ENCODE measurements around the gene ACBD6.
"Not testable (repeated sequence)": the region's sequence is repeated elsewhere in the genome, so short reads cannot be mapped to it uniquely, and the experiment has no call there.

The ACBD6 gene

GRCh38 chr1:180486092-180486491, 16.3 kb downstream of the ACBD6 start:
- DNase-seq = no peak

DNA sequence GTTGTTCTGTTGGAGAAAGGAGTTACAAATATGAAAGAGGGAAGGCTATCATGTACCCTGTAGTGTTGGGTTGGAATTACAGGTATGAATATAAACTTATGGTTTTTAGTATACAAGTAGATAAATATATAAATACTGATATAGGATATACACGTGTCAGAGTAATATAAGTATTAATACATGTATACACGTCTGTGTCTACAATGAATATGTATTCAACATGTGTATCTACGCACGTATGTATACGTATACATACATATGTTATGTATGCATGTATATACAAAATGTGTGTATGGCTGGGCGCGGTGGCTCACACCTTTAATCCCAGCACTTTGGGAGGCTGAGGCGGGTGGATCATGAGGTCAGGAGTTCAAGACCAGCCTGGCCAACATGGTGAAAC, 17.9 kb downstream of the ACBD6 start:
- DNase-seq = no peak

DNA sequence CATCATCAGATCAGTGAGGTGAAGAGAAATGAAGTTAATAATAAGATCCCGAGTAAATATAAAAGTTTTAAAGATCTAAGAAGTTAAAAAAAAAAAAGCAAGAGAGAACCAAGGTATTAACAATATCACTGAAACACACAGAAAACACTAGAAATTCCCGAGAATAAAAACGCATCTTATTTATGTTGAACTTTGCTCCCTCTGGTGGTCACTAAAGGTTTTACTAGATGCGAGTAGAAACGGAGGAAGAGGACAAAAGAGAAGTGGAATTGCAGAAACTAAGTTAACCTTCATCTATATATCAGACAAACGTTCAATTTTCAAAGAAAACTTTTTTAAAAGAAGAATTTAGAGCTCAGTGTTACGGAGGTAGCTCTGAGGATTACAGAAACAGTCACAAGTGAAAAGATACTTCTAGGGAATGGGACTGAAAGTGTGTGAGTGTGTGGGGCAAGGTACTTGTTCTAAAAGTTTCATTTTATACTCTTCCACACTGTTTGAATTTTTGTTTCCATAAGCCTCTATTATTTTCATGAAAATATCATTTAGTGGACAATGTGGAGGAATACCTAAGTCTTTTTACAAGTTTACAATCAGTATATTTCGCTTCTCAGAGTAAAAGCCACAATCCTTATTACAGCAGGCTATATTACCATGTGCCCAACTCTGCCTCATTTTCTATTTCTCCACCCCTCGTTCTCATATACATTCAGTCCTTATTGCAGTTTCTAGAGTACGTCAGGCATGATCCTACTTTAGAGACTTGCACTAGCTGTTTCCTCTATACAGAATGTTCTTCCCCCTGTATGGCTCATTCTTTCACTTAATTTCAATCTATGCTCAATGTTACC, 19.7 kb downstream of the ACBD6 start:
- DNase-seq = peak in 1 of 5 experiments; percentile 47

DNA sequence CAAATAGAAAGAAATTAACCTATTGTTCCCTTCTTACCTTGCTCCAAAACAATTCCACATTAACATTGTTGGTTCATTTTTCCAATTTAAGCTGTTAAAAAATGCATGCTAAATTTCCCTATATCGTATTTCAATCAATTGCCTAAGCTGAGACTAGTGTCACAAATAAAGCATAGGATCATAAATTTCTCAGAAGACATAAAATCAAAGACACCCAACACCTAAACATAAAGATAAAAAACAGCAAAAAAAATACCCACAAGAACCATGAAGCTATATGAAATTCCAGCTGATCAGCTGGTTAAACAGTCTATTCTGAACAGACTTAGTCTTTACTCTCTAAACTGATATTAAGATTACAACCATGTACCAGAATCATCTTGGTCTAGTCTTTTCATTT, 32.3 kb downstream of the ACBD6 start:
- DNase-seq = no peak

DNA sequence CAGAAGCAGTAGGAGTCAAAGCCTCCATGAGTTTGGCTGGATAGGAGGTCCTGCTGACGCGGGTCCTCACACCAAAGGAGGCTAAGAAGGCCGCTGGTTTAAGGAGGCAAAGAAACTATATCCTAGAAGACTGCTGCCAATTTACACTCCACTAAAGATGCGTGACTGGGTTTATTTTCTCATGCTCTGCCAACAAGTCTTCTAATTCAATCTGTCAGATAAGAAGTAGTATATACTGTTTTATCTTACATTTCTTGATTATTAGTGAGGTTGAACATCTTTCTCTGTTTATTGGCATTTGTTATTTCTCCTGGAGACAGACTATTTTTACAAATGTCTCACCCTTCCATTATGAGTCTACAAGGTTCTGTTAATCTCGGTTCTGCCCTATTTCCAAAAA, 34.1 kb downstream of the ACBD6 start:
- DNase-seq = no peak

DNA sequence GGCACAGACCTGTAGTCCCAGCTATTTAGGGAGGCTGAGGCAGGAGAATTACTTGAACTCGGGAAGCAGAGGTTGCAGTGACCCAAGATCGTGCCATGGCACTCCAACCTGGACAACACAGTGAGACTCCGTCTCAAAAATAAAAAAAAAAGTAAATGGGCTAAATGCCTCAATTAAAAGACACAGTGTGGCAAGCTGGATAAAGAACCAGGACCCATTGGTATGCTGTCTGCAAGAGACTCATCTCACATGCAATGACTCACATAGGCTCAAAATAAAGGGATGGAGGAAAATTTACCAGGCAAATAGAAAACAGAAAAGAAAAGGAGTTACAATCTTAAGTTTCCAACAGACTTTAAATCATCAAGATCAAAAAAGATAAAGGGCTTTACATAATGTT, 40.3 kb downstream of the ACBD6 start:
- DNase-seq = peak in 1 of 5 experiments; percentile 12

GRCh38 chr1:180461682-180462081, 40.7 kb downstream of the ACBD6 start:
- not testable (repeated sequence) for DNase-seq

DNA sequence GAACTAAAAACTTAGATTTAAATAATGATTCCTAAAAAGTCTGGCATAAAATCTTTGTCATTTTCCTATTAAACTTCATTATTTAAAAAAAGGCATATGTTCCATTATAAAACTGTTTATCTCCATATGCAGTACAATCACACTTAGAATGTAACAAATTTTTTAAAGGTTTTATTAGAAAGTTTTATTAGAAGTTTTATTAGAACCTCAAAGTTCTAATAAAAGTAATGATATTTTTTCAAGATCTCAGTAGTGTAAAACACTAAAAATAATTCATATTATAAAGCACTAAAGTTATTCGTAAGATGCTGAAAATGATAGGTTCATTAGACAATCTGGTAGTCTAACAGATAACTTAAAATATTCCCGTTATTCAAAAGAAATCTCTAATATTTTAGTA, 43.6 kb downstream of the ACBD6 start:
- DNase-seq = no peak

GRCh38 chr1:180456191-180456590, 46.2 kb downstream of the ACBD6 start:
- DNase-seq = no peak

GRCh38 chr1:180451504-180451903, 50.9 kb downstream of the ACBD6 start:
- DNase-seq = no peak

DNA sequence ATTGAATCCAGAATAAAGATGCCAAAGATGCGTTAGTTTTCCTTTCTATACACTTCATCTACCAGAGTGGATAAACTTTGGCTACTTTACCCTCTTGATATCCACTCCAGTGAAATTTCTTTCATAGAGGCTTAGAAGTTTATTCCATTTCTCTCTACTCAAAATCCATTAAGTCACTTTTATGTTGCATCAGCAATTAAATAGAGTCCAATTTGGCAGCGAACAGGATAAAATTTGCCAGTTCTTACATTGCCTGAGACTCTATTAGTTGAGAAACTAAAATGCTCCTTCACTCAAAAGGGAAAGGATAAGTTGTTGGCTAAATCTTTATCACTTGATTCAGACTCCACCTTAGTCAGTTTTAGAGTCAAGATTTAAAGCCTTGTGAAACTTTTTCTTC, 57.9 kb downstream of the ACBD6 start:
- no peak for DNase-seq

GRCh38 chr1:180440335-180440734, 62.0 kb downstream of the ACBD6 start:
- DNase-seq = no peak

DNA sequence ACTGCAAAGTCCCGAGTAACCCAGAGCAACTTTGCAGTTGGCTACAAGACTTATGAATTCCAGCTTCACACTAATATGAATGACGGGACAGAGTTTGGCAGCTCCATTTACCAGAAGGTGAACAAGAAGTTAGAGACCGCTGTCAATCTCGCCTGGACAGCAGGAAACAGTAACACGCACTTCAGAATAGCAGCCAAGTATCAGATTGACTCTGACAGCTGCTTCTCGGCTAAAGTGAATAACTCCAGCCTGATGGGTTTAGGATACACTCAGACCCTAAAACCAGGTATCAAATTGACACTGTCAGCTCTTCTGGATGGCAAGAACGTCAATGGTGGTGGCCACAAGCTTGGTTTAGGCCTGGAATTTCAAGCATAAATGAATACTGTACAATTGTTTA, 66.8 kb downstream of the ACBD6 start:
- no peak for DNase-seq

DNA sequence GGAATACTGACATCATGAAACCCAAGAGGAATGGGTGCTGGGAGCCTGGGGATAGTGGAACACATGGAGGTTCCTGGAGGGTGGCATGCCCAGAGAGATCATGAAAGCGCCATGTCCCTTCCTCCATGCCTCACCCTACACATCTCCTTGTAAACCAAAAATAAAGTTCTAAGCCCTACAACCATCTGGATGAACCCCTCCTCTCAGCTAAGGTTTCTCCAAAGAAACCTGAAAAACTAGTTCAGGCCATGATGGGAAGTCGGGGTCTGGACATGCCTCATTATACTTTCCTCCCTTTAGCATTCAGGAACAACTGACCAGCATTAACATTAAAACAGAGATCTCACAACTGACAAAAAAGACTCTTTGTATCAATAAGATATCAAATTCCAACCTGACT, 68.5 kb downstream of the ACBD6 start:
- no peak for DNase-seq

DNA sequence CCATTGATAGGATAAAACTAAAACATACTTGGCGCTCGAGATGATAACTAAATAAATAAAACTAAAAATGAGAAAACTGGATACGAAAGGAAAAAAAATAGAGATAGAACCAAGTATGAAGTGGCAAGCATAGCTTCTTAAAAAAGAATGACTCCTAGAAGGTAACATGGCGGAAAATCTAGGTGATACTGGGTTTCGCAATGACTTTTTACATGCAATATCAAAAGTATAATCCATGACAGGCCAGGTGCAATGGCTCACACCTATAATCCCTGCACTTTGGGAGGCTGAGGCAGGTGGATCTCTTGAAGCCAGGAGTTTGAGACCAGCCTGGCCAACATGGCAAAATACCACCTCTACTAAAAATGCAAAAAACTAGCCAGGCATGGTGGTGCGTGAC, 70.7 kb downstream of the ACBD6 start:
- DNase-seq = no peak

DNA sequence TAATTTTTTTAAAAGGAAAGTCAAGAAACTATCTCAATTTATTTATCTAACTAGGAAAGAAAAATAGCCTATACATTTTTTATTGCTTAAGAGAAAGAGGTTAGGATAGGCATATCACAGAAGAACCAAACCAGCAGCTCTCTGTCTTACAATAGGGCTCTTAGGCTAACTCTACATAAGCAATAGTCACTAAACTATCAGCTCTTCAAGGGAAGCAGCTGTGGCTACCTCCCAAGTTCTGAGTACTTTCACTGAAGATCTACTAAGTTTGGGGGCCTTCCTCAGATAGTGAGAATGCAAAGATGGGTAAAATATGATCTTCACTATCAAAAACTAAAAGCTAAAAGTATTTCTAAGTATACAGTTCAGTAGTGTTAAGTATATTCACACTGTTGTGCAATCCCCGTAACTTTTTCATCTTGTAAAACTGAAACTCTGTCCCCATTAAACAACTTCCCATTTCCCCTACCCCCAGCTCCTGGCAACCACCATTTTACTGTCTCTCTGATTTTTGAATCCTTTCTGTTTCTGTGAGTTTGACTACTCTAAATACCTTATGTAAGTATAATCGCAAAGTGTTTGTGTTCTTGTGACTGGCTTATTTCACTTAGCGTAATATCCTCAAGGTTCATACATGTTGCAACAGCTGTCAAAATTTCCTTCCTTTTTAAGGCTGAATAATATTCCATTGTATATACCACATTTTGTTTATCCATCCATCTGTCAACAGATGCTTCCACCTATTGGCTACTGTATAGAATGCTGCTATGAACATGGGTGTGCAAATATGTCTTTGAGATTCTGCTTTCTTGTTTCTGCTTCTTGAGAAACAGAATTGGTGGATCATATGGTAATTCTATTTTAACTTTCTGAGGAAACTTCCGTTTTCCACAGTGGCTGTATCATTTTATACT, 73.3 kb downstream of the ACBD6 start:
- DNase-seq = no peak

GRCh38 chr1:180425952-180426351, 76.4 kb downstream of the ACBD6 start:
- no peak for DNase-seq

DNA sequence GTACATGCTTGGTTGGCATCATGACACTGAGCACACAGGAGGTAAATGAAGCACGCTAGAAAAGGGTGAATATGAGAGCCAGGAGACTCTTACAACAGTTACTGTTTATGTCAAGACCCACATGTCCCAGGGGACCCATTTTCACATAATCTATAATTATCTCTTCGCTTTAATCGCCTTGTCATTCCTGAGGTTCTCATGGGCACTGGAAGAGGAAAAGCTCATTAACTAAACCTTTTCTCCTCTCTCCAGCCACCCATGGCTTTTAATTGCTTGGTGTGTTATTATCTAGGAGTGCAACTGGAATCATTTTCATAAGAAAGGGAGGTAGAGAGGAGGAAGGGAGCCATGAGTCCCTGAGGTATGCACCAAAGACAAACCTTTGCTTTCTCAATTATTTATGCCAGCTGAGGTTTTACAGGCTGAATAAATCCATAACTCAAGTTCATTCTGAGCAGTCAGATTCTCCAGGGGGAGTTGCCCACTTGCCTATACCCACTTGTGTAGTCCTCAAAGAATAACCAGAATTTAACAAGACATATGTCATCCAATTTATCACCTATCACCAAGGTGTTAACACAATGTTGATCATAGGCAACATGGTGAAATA, 77.4 kb downstream of the ACBD6 start:
- no peak for DNase-seq

DNA sequence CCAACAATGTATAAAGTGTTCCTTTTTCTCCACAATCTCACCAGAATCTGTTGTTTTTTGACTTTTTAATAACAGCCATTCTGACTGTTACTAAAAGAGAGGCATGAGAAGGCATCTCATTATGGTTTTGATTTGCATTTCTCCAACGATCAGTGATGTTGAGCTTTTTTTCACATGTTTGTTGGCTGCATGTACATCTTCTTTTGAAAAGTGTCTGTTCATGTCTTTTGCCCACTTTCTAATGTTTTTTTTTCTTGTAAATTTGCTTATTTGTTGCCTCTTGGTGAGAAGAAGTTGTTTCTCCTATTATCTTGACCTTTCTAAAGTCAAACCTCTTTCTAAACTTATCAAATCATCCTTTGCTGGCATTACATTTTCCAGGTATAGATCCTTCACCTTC, 80.8 kb downstream of the ACBD6 start:
- no peak for DNase-seq

- not testable (repeated sequence) for DNase-seq
Measured at GRCh38 chr1:180421145-180421544, 81.2 kb downstream of the ACBD6 start.

DNA sequence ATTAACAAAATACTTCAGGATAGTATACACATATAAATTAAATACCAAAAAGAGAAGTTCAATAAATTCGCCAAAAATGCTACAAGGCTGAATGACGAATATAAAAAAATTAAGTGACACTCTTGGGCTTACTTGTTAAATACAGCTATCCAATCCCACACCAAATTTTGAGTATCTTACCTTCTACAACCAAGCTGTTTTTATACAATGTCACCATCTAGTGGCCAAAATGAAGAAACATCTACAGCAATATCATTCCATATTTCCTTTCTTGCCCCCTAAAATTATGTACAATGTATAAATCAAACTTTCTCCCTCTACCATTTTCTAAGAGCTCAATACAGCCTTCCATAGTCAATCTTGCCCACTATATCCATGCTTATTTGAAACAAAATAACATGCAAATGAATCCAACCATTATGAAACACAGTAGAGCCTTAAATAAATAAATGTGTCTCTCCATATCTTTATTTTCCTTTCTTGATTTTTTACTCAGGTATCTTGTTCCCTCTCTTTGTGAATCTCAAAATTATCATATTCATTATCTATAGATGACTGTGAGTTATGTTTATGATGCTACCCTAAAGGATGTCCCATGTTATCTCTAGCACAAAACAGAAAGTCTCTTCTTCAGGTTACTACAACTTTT, 86.3 kb downstream of the ACBD6 start:
- peak in 1 of 5 experiments; percentile 43 for DNase-seq

GRCh38 chr1:180415236-180415848, 87.0 kb downstream of the ACBD6 start:
- no peak for DNase-seq

All from T-helper 2 cell (primary cell).